ENCODE results near the gene CCDC33.

Gene CCDC33

GRCh38 chr15:74268020-74268419, 31.9 kb downstream of the CCDC33 start:
- 92 to 94% methylated on average over 6 of the region's 6 CpGs for WGBS, 2 experiments
- H3K27me3 ChIP-seq (ENCODE audit: control insufficient read depth, insufficient read depth, low read length, poor library complexity, severe bottlenecking), result no peaks in the 10 kb centered on the region

GRCh38 chr15:74269362-74270035, 33.4 kb downstream of the CCDC33 start:
- no peak overlapping the region for H3K4me3 ChIP-seq (ENCODE audit: insufficient read depth, low read depth, low read length)
- H3K4me1 ChIP-seq (ENCODE audit: control insufficient read depth, insufficient read depth, low read length), result peaks cover 6% of the 10 kb centered on the region
- WGBS, 2 experiments, result 93% methylated on average over 8 of the region's 8 CpGs
- no peak overlapping the region for H3K27ac ChIP-seq (ENCODE audit: insufficient read depth, low read depth, low read length, poor library complexity, severe bottlenecking)
- H3K9me3 ChIP-seq (ENCODE audit: control insufficient read depth, low read length), result no peaks in the 10 kb centered on the region
- no peaks in the 10 kb centered on the region for H3K36me3 ChIP-seq (ENCODE audit: control insufficient read depth, insufficient read depth, low read length)
- H3K27me3 ChIP-seq (ENCODE audit: control insufficient read depth, insufficient read depth, low read length, poor library complexity, severe bottlenecking), result no peaks in the 10 kb centered on the region

More at GRCh38 chr15:74268020-74268419, 31.9 kb downstream of the CCDC33 start:
- Histone ChIP-seq H3K36me3 (ENCODE audit: control insufficient read depth, insufficient read depth, low read length) (no peaks in the 10 kb centered on the region), H3K4me1 (ENCODE audit: control insufficient read depth, insufficient read depth, low read length) (peaks cover 21% of the 10 kb centered on the region), H3K9me3 (ENCODE audit: control insufficient read depth, low read length) (no peaks in the 10 kb centered on the region), H3K4me3 (ENCODE audit: insufficient read depth, low read depth, low read length) (no peak overlapping the region), H3K27ac (ENCODE audit: insufficient read depth, low read depth, low read length, poor library complexity, severe bottlenecking) (no peak overlapping the region)

DNA sequence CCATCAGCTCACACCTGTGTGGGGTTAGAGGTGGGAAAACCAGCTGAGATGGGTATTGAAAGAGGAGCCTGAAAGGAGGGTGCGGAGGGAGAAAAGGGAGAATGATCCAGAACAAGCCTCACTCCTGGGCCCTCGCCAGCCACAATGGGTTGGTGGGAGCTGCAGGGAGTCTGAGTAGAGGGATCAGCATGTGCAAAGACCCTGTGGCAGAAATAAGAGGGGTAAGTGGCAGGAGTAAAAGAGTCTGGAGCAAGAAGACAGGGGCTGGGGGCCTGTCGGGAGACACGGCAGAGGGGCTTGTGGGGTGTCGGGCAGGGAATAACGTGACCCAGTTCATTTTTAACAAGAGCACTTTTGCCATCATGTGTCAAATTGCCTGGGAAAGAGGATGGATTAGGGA, 34.0 kb downstream of the CCDC33 start:
- Histone ChIP-seq H3K27me3 (ENCODE audit: control insufficient read depth, insufficient read depth, low read length, poor library complexity, severe bottlenecking) (no peaks in the 10 kb centered on the region), H3K27ac (ENCODE audit: insufficient read depth, low read depth, low read length, poor library complexity, severe bottlenecking) (no peak overlapping the region), H3K36me3 (ENCODE audit: control insufficient read depth, insufficient read depth, low read length) (no peaks in the 10 kb centered on the region), H3K4me3 (ENCODE audit: insufficient read depth, low read depth, low read length) (no peak overlapping the region), H3K9me3 (ENCODE audit: control insufficient read depth, low read length) (no peaks in the 10 kb centered on the region), H3K4me1 (ENCODE audit: control insufficient read depth, insufficient read depth, low read length) (peaks cover 3% of the 10 kb centered on the region)
- 95 to 98% methylated on average over 6 of the region's 6 CpGs for WGBS, 2 experiments

- Histone ChIP-seq H3K9me3 (ENCODE audit: control insufficient read depth, low read length) (no peaks in the 10 kb centered on the region), H3K27ac (ENCODE audit: insufficient read depth, low read depth, low read length, poor library complexity, severe bottlenecking) (no peak overlapping the region), H3K4me1 (ENCODE audit: control insufficient read depth, insufficient read depth, low read length) (peaks cover 3% of the 10 kb centered on the region), H3K27me3 (ENCODE audit: control insufficient read depth, insufficient read depth, low read length, poor library complexity, severe bottlenecking) (no peaks in the 10 kb centered on the region), H3K36me3 (ENCODE audit: control insufficient read depth, insufficient read depth, low read length) (no peaks in the 10 kb centered on the region), H3K4me3 (ENCODE audit: insufficient read depth, low read depth, low read length) (no peak overlapping the region)
- 67 to 69% methylated on average over 14 of the region's 14 CpGs for WGBS, 2 experiments
These were observed 34.9 kb downstream of the CCDC33 start for GRCh38 chr15:74270854-74271520.

GRCh38 chr15:74272812-74273211, 36.7 kb downstream of the CCDC33 start:
- no peaks in the 10 kb centered on the region for H3K36me3 ChIP-seq (ENCODE audit: control insufficient read depth, insufficient read depth, low read length)
- H3K9me3 ChIP-seq (ENCODE audit: control insufficient read depth, low read length), result no peaks in the 10 kb centered on the region
- H3K4me3 ChIP-seq (ENCODE audit: insufficient read depth, low read depth, low read length), result no peak overlapping the region
- WGBS, 2 experiments, result 95 to 96% methylated on average over 9 to 10 of the region's 10 CpGs
- no peaks in the 10 kb centered on the region for H3K27me3 ChIP-seq (ENCODE audit: control insufficient read depth, insufficient read depth, low read length, poor library complexity, severe bottlenecking)
- H3K4me1 ChIP-seq (ENCODE audit: control insufficient read depth, insufficient read depth, low read length), result peaks cover 9% of the 10 kb centered on the region
- no peak overlapping the region for H3K27ac ChIP-seq (ENCODE audit: insufficient read depth, low read depth, low read length, poor library complexity, severe bottlenecking)

- WGBS, 2 experiments, result 93 to 96% methylated on average over 3 of the region's 3 CpGs
These were observed 38.4 kb downstream of the CCDC33 start for GRCh38 chr15:74274470-74275038.

GRCh38 chr15:74275957-74276356, 39.8 kb downstream of the CCDC33 start:
- no peaks in the 10 kb centered on the region for H3K36me3 ChIP-seq (ENCODE audit: control insufficient read depth, insufficient read depth, low read length)
- H3K9me3 ChIP-seq (ENCODE audit: control insufficient read depth, low read length), result no peaks in the 10 kb centered on the region
- H3K27ac ChIP-seq (ENCODE audit: insufficient read depth, low read depth, low read length, poor library complexity, severe bottlenecking), result no peak overlapping the region
- H3K27me3 ChIP-seq (ENCODE audit: control insufficient read depth, insufficient read depth, low read length, poor library complexity, severe bottlenecking), result no peaks in the 10 kb centered on the region
- peaks cover 9% of the 10 kb centered on the region for H3K4me1 ChIP-seq (ENCODE audit: control insufficient read depth, insufficient read depth, low read length)
- 92 to 94% methylated on average over 6 of the region's 6 CpGs for WGBS, 2 experiments
- no peak overlapping the region for H3K4me3 ChIP-seq (ENCODE audit: insufficient read depth, low read depth, low read length)

More at GRCh38 chr15:74274470-74275038, 38.4 kb downstream of the CCDC33 start:
- Histone ChIP-seq H3K4me3 (ENCODE audit: insufficient read depth, low read depth, low read length) (no peak overlapping the region), H3K27ac (ENCODE audit: insufficient read depth, low read depth, low read length, poor library complexity, severe bottlenecking) (no peak overlapping the region), H3K27me3 (ENCODE audit: control insufficient read depth, insufficient read depth, low read length, poor library complexity, severe bottlenecking) (no peaks in the 10 kb centered on the region), H3K9me3 (ENCODE audit: control insufficient read depth, low read length) (no peaks in the 10 kb centered on the region), H3K4me1 (ENCODE audit: control insufficient read depth, insufficient read depth, low read length) (peaks cover 9% of the 10 kb centered on the region), H3K36me3 (ENCODE audit: control insufficient read depth, insufficient read depth, low read length) (no peaks in the 10 kb centered on the region)

DNA sequence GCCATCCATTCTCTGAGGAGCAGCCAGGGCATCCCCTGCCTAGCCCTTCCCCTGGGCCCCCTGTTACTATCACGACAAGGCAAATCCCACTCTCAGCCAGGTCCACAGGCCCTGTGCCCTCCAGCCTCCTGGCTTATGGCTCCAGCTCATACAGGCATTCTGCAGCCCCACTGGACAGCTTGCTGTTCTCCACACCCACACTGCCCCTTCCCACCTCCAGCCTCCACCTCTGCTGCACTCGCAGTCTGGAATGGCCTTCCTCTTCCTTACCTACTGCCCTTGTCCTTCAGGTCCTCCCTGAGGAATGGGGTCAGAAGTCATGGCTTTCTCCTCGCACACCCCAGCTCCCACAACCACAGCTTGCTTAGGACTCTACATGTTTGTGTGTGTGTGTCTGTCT, 40.4 kb downstream of the CCDC33 start:
- no peaks in the 10 kb centered on the region for H3K27me3 ChIP-seq (ENCODE audit: control insufficient read depth, insufficient read depth, low read length, poor library complexity, severe bottlenecking)
- H3K4me3 ChIP-seq (ENCODE audit: insufficient read depth, low read depth, low read length), result no peak overlapping the region
- H3K36me3 ChIP-seq (ENCODE audit: control insufficient read depth, insufficient read depth, low read length), result no peaks in the 10 kb centered on the region
- no peaks in the 10 kb centered on the region for H3K9me3 ChIP-seq (ENCODE audit: control insufficient read depth, low read length)
- 91 to 94% methylated on average over 3 of the region's 3 CpGs for WGBS, 2 experiments
- no peak overlapping the region for H3K27ac ChIP-seq (ENCODE audit: insufficient read depth, low read depth, low read length, poor library complexity, severe bottlenecking)
- H3K4me1 ChIP-seq (ENCODE audit: control insufficient read depth, insufficient read depth, low read length), result peaks cover 6% of the 10 kb centered on the region

GRCh38 chr15:74277242-74277810, 41.2 kb downstream of the CCDC33 start:
- no peak overlapping the region for H3K27ac ChIP-seq (ENCODE audit: insufficient read depth, low read depth, low read length, poor library complexity, severe bottlenecking)
- peaks cover 14% of the 10 kb centered on the region for H3K4me1 ChIP-seq (ENCODE audit: control insufficient read depth, insufficient read depth, low read length)
- no peaks in the 10 kb centered on the region for H3K9me3 ChIP-seq (ENCODE audit: control insufficient read depth, low read length)
- no peaks in the 10 kb centered on the region for H3K27me3 ChIP-seq (ENCODE audit: control insufficient read depth, insufficient read depth, low read length, poor library complexity, severe bottlenecking)
- no peak overlapping the region for H3K4me3 ChIP-seq (ENCODE audit: insufficient read depth, low read depth, low read length)
- WGBS, 2 experiments, result 87 to 88% methylated on average over 8 of the region's 8 CpGs
- no peaks in the 10 kb centered on the region for H3K36me3 ChIP-seq (ENCODE audit: control insufficient read depth, insufficient read depth, low read length)

GRCh38 chr15:74278207-74278606, 42.1 kb downstream of the CCDC33 start:
- 78 to 80% methylated on average over 8 of the region's 8 CpGs for WGBS, 2 experiments
- Histone ChIP-seq H3K4me3 (ENCODE audit: insufficient read depth, low read depth, low read length) (no peak overlapping the region), H3K36me3 (ENCODE audit: control insufficient read depth, insufficient read depth, low read length) (no peaks in the 10 kb centered on the region), H3K27me3 (ENCODE audit: control insufficient read depth, insufficient read depth, low read length, poor library complexity, severe bottlenecking) (no peaks in the 10 kb centered on the region), H3K4me1 (ENCODE audit: control insufficient read depth, insufficient read depth, low read length) (peaks cover 22% of the 10 kb centered on the region), H3K9me3 (ENCODE audit: control insufficient read depth, low read length) (no peaks in the 10 kb centered on the region), H3K27ac (ENCODE audit: insufficient read depth, low read depth, low read length, poor library complexity, severe bottlenecking) (no peak overlapping the region)
